GM12873 (cell line): ENCODE measurements around the gene SP3.

Source experiments
- TF ChIP-seq, protein P1 (sequence below): IDR thresholded peaks from 2 replicates; pipeline ENCODE4 v1.5.1; 2012; ENCODE audit warnings: low read depth, mild to moderate bottlenecking, moderate library complexity, low read length, control low read depth; ENCODE audit not compliant: insufficient read depth; ENCODE audit errors: missing control alignments

Gene SP3

GRCh38 chr2:173965372-173966025, at the start of gene SP3:
SP3 (minus strand) TSS chr2:173965373; CDS start chr2:173965171, 202 bp downstream.
- TF ChIP-seq, protein P1, sequence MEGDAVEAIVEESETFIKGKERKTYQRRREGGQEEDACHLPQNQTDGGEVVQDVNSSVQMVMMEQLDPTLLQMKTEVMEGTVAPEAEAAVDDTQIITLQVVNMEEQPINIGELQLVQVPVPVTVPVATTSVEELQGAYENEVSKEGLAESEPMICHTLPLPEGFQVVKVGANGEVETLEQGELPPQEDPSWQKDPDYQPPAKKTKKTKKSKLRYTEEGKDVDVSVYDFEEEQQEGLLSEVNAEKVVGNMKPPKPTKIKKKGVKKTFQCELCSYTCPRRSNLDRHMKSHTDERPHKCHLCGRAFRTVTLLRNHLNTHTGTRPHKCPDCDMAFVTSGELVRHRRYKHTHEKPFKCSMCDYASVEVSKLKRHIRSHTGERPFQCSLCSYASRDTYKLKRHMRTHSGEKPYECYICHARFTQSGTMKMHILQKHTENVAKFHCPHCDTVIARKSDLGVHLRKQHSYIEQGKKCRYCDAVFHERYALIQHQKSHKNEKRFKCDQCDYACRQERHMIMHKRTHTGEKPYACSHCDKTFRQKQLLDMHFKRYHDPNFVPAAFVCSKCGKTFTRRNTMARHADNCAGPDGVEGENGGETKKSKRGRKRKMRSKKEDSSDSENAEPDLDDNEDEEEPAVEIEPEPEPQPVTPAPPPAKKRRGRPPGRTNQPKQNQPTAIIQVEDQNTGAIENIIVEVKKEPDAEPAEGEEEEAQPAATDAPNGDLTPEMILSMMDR: no peak

DNA sequence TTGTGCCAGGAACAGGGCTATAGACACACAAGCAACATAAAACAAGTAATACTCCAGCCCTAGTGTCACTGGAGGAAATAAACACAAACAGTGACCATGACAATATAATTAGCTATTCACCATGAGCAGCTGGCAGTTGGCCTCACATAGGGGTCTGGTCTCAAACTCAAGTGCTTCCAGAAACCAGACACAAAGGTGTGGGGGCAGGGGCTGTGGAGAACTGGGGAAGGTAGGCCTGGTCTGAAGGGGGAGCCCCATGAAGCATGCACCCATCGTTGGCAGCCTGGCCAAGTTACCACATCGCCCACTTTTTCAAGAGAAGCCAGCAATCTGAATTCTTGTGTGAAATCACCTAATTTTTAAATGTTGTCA, 49.5 kb upstream of the SP3 start:
- TF ChIP-seq, protein P1: no peak

DNA sequence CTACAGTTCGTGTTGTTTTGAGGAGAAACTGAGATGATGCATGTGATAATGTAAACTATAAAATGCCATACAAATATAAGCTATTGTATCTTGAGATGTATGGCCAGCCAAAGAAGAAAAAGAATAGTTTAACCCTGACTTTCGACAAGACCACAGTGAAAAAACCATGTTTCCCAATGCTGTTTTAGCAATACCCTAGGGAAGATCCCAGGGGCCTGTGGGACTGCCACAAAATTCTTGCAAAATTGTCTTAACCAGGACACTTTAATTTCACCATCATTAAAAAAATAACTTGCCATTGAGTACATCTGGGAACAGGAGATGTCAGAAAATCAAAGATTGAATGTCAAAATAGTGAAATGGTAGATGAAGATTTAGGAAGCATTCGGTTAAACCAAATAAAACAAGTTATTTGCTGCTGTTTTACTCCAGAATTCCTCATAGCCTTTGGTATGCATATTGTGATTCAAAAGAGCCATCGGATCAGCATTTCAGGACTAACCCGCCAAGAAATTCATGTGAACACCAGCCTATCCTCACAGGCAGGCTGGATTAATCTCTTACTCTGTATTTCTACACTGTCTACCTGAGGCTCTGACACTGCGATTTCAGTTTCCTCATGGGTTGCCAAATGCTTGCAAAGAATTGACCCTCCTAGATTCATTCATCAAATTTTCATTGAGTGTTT, 49.0 kb upstream of the SP3 start:
- TF ChIP-seq, protein P1: no peak

DNA sequence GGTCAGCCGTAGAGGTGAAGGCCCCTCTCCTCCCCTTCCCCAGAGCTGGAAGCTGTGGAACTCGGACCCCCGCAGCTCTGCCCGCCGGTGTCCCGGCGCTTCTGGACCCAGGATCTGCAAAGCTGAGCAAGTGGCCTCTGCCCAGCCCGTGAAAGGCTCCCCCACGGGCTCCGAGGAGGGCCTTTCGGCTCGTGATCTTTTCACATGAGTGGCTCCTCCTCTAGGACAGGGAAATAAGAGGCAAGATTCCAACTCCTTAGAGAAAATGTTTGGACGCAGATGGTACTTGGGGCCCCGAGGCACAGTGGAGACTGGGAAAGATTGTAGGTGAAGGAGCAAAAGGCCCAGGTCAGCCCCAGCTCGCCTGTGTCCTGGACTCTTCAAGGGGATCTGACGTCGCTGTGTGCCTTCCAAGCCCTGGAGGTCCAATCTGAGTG, 48.2 kb upstream of the SP3 start:
- TF ChIP-seq, protein P1: no peak

GRCh38 chr2:174012347-174013314, 47.5 kb upstream of the SP3 start:
- TF ChIP-seq, protein P1: no peak

- TF ChIP-seq, protein P1: no peak
These were observed 46.6 kb upstream of the SP3 start for GRCh38 chr2:174011796-174012195.

DNA sequence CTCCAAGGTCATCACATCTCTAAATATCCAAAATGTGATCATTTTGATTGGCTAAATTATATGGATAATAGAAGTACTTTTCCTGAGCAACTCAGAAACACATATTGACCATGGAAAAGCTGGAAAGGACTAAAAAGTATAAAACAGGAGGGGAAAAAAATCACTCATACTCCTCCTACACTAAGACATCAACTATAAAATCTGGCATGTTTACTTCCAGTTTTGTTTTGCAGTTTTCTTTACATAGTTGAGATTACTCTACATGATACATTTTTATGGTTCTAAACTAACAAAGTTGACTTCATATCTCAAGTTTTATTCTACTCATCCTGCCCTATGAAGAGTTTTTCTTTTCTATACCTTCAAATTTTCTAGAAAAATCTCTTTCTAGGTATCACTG, 46.0 kb upstream of the SP3 start:
- TF ChIP-seq, protein P1: no peak
